Vagina (tissue), 2 donors: ENCODE measurements around the gene BIN1.

Experiments used
- CTCF ChIP-seq, 3 experiments: fragments of 450-650 bp in 2 of 3; fragments of 200-600 bp in 1 of 3; sonication (generic) in 1 of 3; IDR thresholded peaks; one replicate each; pipeline ENCODE4 v1.5.1; 2017 to 2019; ENCODE audit warnings: antibody characterized with exemption in 3 of 3, mild to moderate bottlenecking in 2 of 3, moderate library complexity in 2 of 3
- POLR2A ChIP-seq, 2 donors: fragments of 450-650 bp; IDR thresholded peaks; one replicate each; pipeline ENCODE4 v1.6.1; 2017; ENCODE audit warnings: antibody characterized with exemption in 2 of 2, mild to moderate bottlenecking in 2 of 2, moderate library complexity in 2 of 2

- no peak for TF ChIP-seq CTCF (IDR thresholded peaks at IDR 0.05)
- TF ChIP-seq POLR2A (IDR thresholded peaks at IDR 0.05), result no peak
Measured at GRCh38 chr2:127091148-127091547, 15.8 kb downstream of the BIN1 start.
